H1 (cell line): Measurements from ENCODE around the gene LRP8. TPM values are rescaled to one million over a fixed set of nuclear protein-coding genes. Genes with fewer than 3 reads are reported as not detected.

Source experiments
- CTCF ChIA-PET: fragments of 300-600 bp; sonication (Branson Sonifier 250); formaldehyde crosslinking; loops from one replicate; lab custom pipeline; 2021; ENCODE audit not compliant: partially characterized antibody; lab: Charles Lee
- POLR2A ChIA-PET: fragments of 300-600 bp; sonication (Branson Sonifier 250); formaldehyde crosslinking; loops from one replicate; lab custom pipeline; 2021; ENCODE audit warnings: inconsistent platforms; ENCODE audit not compliant: partially characterized antibody; lab: Charles Lee
- DNase-seq, 2 experiments: peaks; one replicate each; pipeline versions ENCODE4 v3.0.0 to v3.0.0-alpha.2; 2010 to 2022; ENCODE audit warnings: low spot score in 2 of 2, low read depth in 1 of 2, mixed read lengths in 1 of 2
- FAIRE-seq: peaks from 2 replicates; lab custom pipeline; 2011; peaks lifted over from hg19 to GRCh38; lab: Jason Lieb, UNC
- H2AFZ ChIP-seq: 2 replicates; pipeline ENCODE4 v1.8.1; 2012; ENCODE audit warnings: low read length, inconsistent platforms
- H2AK5ac ChIP-seq: 2 replicates; pipeline ENCODE4 v1.6.1; 2013; ENCODE audit warnings: low read depth, low read length
- H2BK120ac ChIP-seq: replicated peaks from 2 replicates; pipeline ENCODE3; 2013; ENCODE audit warnings: low read depth, low read length, inconsistent platforms
- H2BK12ac ChIP-seq: 2 replicates; pipeline ENCODE4 v1.6.1; 2013; ENCODE audit warnings: low read depth, low read length
- H2BK15ac ChIP-seq: 2 replicates; pipeline ENCODE4 v1.6.1; 2013; ENCODE audit warnings: low read length
- H2BK20ac ChIP-seq: 2 replicates; pipeline ENCODE4 v1.6.1; 2013; ENCODE audit warnings: low read length
- H2BK5ac ChIP-seq: 2 replicates; pipeline ENCODE4 v1.6.1; 2013; ENCODE audit warnings: low read depth, low read length
- H3K14ac ChIP-seq: 2 replicates; pipeline ENCODE4 v1.6.1; 2013; ENCODE audit warnings: inconsistent platforms; ENCODE audit not compliant: insufficient read length
- H3K18ac ChIP-seq: 2 replicates; pipeline ENCODE4 v1.6.1; 2013; ENCODE audit warnings: low read length; ENCODE audit errors: extremely low read depth
- H3K23ac ChIP-seq: 2 replicates; pipeline ENCODE4 v1.6.1; 2013; ENCODE audit warnings: inconsistent platforms; ENCODE audit not compliant: insufficient read length
- H3K23me2 ChIP-seq: 2 replicates; pipeline ENCODE4 v1.6.1; 2013; ENCODE audit warnings: low read depth, low read length
- H3K27ac ChIP-seq: 2 replicates; pipeline ENCODE4 v1.6.1; 2011; ENCODE audit warnings: low read depth, low read length, inconsistent platforms
- H3K27me3 ChIP-seq, 4 experiments: replicated peaks in 1 of 4; 1 replicate in 1 of 4; 2 replicates in 3 of 4; pipeline versions ENCODE4 v1.6.1 to v1.8.1; 2011 to 2013; ENCODE audit warnings: low read length in 3 of 4, mild to moderate bottlenecking in 3 of 4, inconsistent platforms in 2 of 4, mixed read lengths in 2 of 4, moderate library complexity in 1 of 4; ENCODE audit not compliant: control insufficient read depth in 3 of 4, insufficient read depth in 3 of 4; ENCODE audit errors: extremely low read depth in 1 of 4
- H3K36me3 ChIP-seq, 4 experiments: 2 replicates each; pipeline versions ENCODE4 v1.6.1 to v1.8.1; 2011 to 2013; ENCODE audit warnings: mild to moderate bottlenecking in 4 of 4, low read length in 3 of 4, moderate library complexity in 2 of 4, control low read depth in 1 of 4, inconsistent platforms in 1 of 4; ENCODE audit not compliant: insufficient read depth in 4 of 4, control insufficient read depth in 2 of 4
- H3K4ac ChIP-seq: replicated peaks from 2 replicates; pipeline ENCODE3; 2013; ENCODE audit warnings: low read length, low read depth, mixed read lengths, inconsistent platforms; ENCODE audit not compliant: insufficient read length
- H3K4me1 ChIP-seq, 4 experiments: replicated peaks in 1 of 4; 1 replicate in 1 of 4; 2 replicates in 3 of 4; pipeline versions ENCODE4 v1.6.1 to v1.8.1; 2011 to 2013; ENCODE audit warnings: low read length in 3 of 4, inconsistent platforms in 2 of 4, mixed read lengths in 1 of 4; ENCODE audit not compliant: insufficient read depth in 4 of 4, control insufficient read depth in 3 of 4
- H3K4me2 ChIP-seq, 2 experiments: 2 replicates each; pipeline versions ENCODE4 v1.6.1 to v1.8.1; 2011 to 2013; ENCODE audit warnings: low read depth in 2 of 2, low read length in 2 of 2, control low read depth in 1 of 2, inconsistent platforms in 1 of 2, mild to moderate bottlenecking in 1 of 2; ENCODE audit not compliant: insufficient read depth in 1 of 2
- H3K4me3 ChIP-seq, 4 experiments: fragments of 200-600, 300-600 bp in 1 of 4; sonication (generic), shearing (Covaris generic), sonication (Bioruptor Twin) in 1 of 4; 2 replicates each; pipeline versions ENCODE4 v1.5.1 to v1.8.1; 2011 to 2016; ENCODE audit warnings: low read length in 4 of 4, low read depth in 3 of 4, control low read depth in 2 of 4, inconsistent platforms in 2 of 4, mild to moderate bottlenecking in 2 of 4, mixed read lengths in 1 of 4, moderate library complexity in 1 of 4; ENCODE audit not compliant: insufficient read depth in 2 of 4; ENCODE audit errors: extremely low read depth in 1 of 4
- H3K56ac ChIP-seq: replicated peaks from 2 replicates; pipeline ENCODE3; 2013; ENCODE audit warnings: low read depth, mild to moderate bottlenecking, mixed read lengths, low read length, inconsistent platforms; ENCODE audit not compliant: insufficient read length
- H3K79me1 ChIP-seq: 2 replicates; pipeline ENCODE4 v1.6.1; 2013; ENCODE audit warnings: low read depth, low read length, control low read depth
- H3K79me2 ChIP-seq, 2 experiments: 2 replicates each; pipeline versions ENCODE4 v1.6.1 to v1.8.1; 2012 to 2013; ENCODE audit warnings: low read length in 2 of 2, mild to moderate bottlenecking in 2 of 2, inconsistent platforms in 1 of 2; ENCODE audit not compliant: insufficient read depth in 2 of 2, control insufficient read depth in 1 of 2
- H3K9ac ChIP-seq, 4 experiments: replicated peaks in 1 of 4; 1 replicate in 1 of 4; 2 replicates in 3 of 4; pipeline versions ENCODE4 v1.6.1 to v1.8.1; 2011 to 2013; ENCODE audit warnings: low read depth in 3 of 4, low read length in 3 of 4, control low read depth in 2 of 4, mild to moderate bottlenecking in 2 of 4, moderate library complexity in 2 of 4, inconsistent platforms in 1 of 4; ENCODE audit errors: extremely low read depth in 1 of 4
- H3K9me3 ChIP-seq, 2 experiments: 2 replicates each; pipeline versions ENCODE4 v1.6.1 to v1.8.1; 2012 to 2013; ENCODE audit warnings: mild to moderate bottlenecking in 2 of 2, moderate library complexity in 2 of 2, control low read depth in 1 of 2, inconsistent platforms in 1 of 2, low read depth in 1 of 2, low read length in 1 of 2, mixed read lengths in 1 of 2; ENCODE audit not compliant: insufficient read depth in 2 of 2
- H4K20me1 ChIP-seq, 2 experiments: replicated peaks in 1 of 2; 2 replicates each; pipeline versions ENCODE3 to v1.8.1; 2011 to 2013; ENCODE audit warnings: inconsistent platforms in 2 of 2, low read length in 2 of 2, mild to moderate bottlenecking in 1 of 2; ENCODE audit not compliant: insufficient read depth in 2 of 2, control insufficient read depth in 1 of 2
- H4K5ac ChIP-seq: 2 replicates; pipeline ENCODE4 v1.6.1; 2013; ENCODE audit warnings: low read length, low read depth, mixed read lengths, inconsistent platforms; ENCODE audit not compliant: insufficient read length
- H4K8ac ChIP-seq: 2 replicates; pipeline ENCODE4 v1.8.0; 2013; ENCODE audit warnings: mild to moderate bottlenecking, moderate library complexity, low read length, inconsistent platforms; ENCODE audit not compliant: insufficient read depth; ENCODE audit errors: extremely low read depth
- H4K91ac ChIP-seq: replicated peaks from 2 replicates; pipeline ENCODE3; 2013; ENCODE audit warnings: low read length, mixed read lengths, inconsistent platforms; ENCODE audit not compliant: insufficient read length
- ASH2L ChIP-seq: fragments of 200-600, 300-600 bp; sonication (generic); IDR thresholded peaks from one replicate; pipeline ENCODE4 v1.7.1; 2017; ENCODE audit warnings: low read length
- EP300 ChIP-seq, 2 experiments: IDR thresholded peaks; 1 replicate in 1 of 2; 2 replicates in 1 of 2; pipeline ENCODE4 v1.6.1; 2011 to 2012; ENCODE audit warnings: low read depth in 2 of 2, low read length in 2 of 2, mild to moderate bottlenecking in 2 of 2, borderline replicate concordance in 1 of 2, inconsistent platforms in 1 of 2, moderate library complexity in 1 of 2
- EZH2 ChIP-seq: fragments of 200-600 bp; sonication (generic); IDR thresholded peaks from 2 replicates; pipeline ENCODE4 v1.7.1; 2012; ENCODE audit warnings: low read depth, mild to moderate bottlenecking, moderate library complexity, low read length, inconsistent platforms; ENCODE audit not compliant: severe bottlenecking
- FOSL1 ChIP-seq: IDR thresholded peaks from 2 replicates; pipeline ENCODE4 v1.6.1; 2011; ENCODE audit warnings: mild to moderate bottlenecking, low read depth, low read length, moderate library complexity; ENCODE audit not compliant: insufficient read depth
- GABPA ChIP-seq: IDR thresholded peaks from 2 replicates; pipeline ENCODE4 v1.6.1; 2011; ENCODE audit warnings: mild to moderate bottlenecking, low read length, moderate library complexity, borderline replicate concordance; ENCODE audit not compliant: insufficient read depth
- SAP30 ChIP-seq: fragments of 300-600 bp; sonication (generic); IDR thresholded peaks from 2 replicates; pipeline ENCODE4 v1.7.1; 2012; ENCODE audit warnings: low read length, moderate library complexity, mild to moderate bottlenecking, inconsistent platforms; ENCODE audit not compliant: insufficient read depth, insufficient replicate concordance
- polyA plus RNA-seq, 7 experiments: library from polyadenylated mRNA; depleted of rRNA in 3 of 7; stranded (reverse) in 5 of 7; unstranded in 2 of 7; fragments of >200 nt in 5 of 7; fragments of 200-250 nt in 2 of 7; gene quantifications; 1 replicate in 5 of 7; 2 replicates in 1 of 7; 4 replicates in 1 of 7; pipeline versions ENCODE4 v1.2.1 to v1.2.3, GENCODE V29; 2011 to 2013; ENCODE audit warnings: missing spikeins in 2 of 7, mixed read lengths in 2 of 7
- total RNA-seq: library from RNA; stranded (reverse); fragmentation: NEBNext Ultra II Directional; extraction: Animal tissue kit (Norgen Biotek cat#: 25700); gene quantifications from 2 replicates; pipeline ENCODE4 v1.2.1, GENCODE V29; 2021
- TF ChIP-seq, protein P1 (sequence below): IDR thresholded peaks from 2 replicates; pipeline ENCODE4 v1.6.1; 2012; ENCODE audit warnings: low read length, inconsistent platforms
- TF ChIP-seq, protein P2 (sequence below): IDR thresholded peaks from 2 replicates; pipeline ENCODE4 v1.6.1; 2011; ENCODE audit warnings: low read depth, mild to moderate bottlenecking, low read length; ENCODE audit not compliant: insufficient read depth

Gene LRP8
- total and polyA plus RNA-seq, 2 of the 8 experiments (the other 6 are each of a cell fraction or from before 2014, with no cell fraction given) = 63.2 to 66.4 TPM

- no peak overlapping the region for H3K4me2 ChIP-seq
- no peak for FAIRE-seq
- no peaks in the 10 kb centered on the region for H3K36me3 ChIP-seq
- no peaks in the 10 kb centered on the region for H3K79me1 ChIP-seq
- H3K9ac ChIP-seq = no peak overlapping the region
- no peak overlapping the region for H4K91ac ChIP-seq
- H3K79me2 ChIP-seq = no peaks in the 10 kb centered on the region
- no peak overlapping the region for H2BK15ac ChIP-seq
- H3K56ac ChIP-seq = no peak overlapping the region
- no peaks in the 10 kb centered on the region for H4K20me1 ChIP-seq
- CTCF ChIA-PET = no interaction called here
- H4K5ac ChIP-seq = no peak overlapping the region
- no peak overlapping the region for H3K18ac ChIP-seq
- H2AK5ac ChIP-seq = no peak overlapping the region
- H2BK20ac ChIP-seq = no peak overlapping the region
- H3K4me1 ChIP-seq = peaks cover 0 to 3% (median 1%) of the 10 kb centered on the region in 4 experiments; a peak in 1 of 7 replicates
- no peak overlapping the region for H3K23ac ChIP-seq
- H2BK120ac ChIP-seq = no peak overlapping the region
- DNase-seq = no peak
- TF ChIP-seq, protein P1, sequence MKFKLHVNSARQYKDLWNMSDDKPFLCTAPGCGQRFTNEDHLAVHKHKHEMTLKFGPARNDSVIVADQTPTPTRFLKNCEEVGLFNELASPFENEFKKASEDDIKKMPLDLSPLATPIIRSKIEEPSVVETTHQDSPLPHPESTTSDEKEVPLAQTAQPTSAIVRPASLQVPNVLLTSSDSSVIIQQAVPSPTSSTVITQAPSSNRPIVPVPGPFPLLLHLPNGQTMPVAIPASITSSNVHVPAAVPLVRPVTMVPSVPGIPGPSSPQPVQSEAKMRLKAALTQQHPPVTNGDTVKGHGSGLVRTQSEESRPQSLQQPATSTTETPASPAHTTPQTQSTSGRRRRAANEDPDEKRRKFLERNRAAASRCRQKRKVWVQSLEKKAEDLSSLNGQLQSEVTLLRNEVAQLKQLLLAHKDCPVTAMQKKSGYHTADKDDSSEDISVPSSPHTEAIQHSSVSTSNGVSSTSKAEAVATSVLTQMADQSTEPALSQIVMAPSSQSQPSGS = no peak
- TF ChIP-seq FOSL1 = no peak
- TF ChIP-seq GABPA = no peak
- TF ChIP-seq EZH2 = no peak
- no peak for TF ChIP-seq EP300 (IDR thresholded peaks at IDR 0.05; ENCODE audit: borderline replicate concordance in 1 of 2, low read depth in 2 of 2, low read length in 2 of 2)
- TF ChIP-seq, protein P2, sequence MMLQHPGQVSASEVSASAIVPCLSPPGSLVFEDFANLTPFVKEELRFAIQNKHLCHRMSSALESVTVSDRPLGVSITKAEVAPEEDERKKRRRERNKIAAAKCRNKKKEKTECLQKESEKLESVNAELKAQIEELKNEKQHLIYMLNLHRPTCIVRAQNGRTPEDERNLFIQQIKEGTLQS = no peak
- TF ChIP-seq SAP30 = no peak
- TF ChIP-seq ASH2L = no peak
- TF ChIP-seq, all 59 proteins: peak for 0
- Histone ChIP-seq H3K23me2 (no peaks in the 10 kb centered on the region; the same call in 1 of the 2 replicates), H2AFZ (no peak overlapping the region), H3K4ac (no peak overlapping the region), H3K4me3 (no peak overlapping the region), H4K8ac (no peak overlapping the region), H3K27me3 (no peaks in the 10 kb centered on the region), H3K14ac (no peak overlapping the region), H2BK5ac (no peak overlapping the region), H2BK12ac (no peak overlapping the region), H3K9me3 (no peaks in the 10 kb centered on the region), H3K27ac (no peak overlapping the region)
- POLR2A ChIA-PET = no interaction called here
Observed at GRCh38 chr1:53354119-53354518, 26.2 kb upstream of the LRP8 start.
